ENCODE results near the gene EPS8.

- TF ChIP-seq CTCF (optimal IDR thresholded peaks at IDR 0.05 in 1 of 3, IDR thresholded peaks at IDR 0.05 in 1 of 3, conservative IDR thresholded peaks at IDR 0.05 in 1 of 3; ENCODE audit: extremely low read depth in 1 of 3, insufficient read depth in 2 of 3, low read length in 3 of 3) (no peak), EZH2 (IDR thresholded peaks at IDR 0.05; ENCODE audit: low read length) (no peak)
These were observed 79.6 kb downstream of the EPS8 start for GRCh38 chr12:15709551-15709950.
